ENCODE measurements around the gene ITFG1.
"Not testable (repeated sequence)": the region's sequence is repeated elsewhere in the genome, so short reads cannot be mapped to it uniquely, and the experiment has no call there.

ITFG1 gene

GRCh38 chr16:47371271-47372014 lies 89.4 kb downstream of the ITFG1 start:
- Mint-ChIP-seq H3K4me3 (no peak overlapping the region), H3K36me3 (peaks cover 32% of the 10 kb centered on the region), H3K27ac (no peak overlapping the region), H3K27me3 (no peaks in the 10 kb centered on the region), H3K4me1 (no peaks in the 10 kb centered on the region), H3K9me3 (peaks cover 10% of the 10 kb centered on the region)
- no peak for ATAC-seq (ENCODE audit: low read depth)
- no peak for DNase-seq (ENCODE audit: low spot score in 2 of 2)

DNA sequence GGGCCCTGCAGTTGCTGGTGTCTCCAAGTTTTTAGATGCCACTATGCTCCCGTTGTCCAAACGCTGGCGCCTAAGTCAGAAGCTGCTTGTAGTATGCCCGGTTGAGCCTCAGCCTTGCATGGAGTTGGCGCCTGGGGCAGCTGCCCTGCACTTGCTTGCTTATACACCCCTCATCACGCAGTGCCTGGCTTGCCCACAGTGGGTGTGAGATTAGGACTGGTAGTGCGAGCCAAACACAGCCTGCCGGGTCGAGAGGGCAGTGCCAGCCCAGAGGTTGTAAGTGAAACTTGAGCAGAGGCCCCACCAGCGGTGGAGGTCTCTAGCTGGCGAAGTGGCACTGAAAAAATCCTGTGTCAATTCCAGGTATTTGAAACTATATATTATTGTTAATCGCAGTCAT lies 90.3 kb downstream of the ITFG1 start:
- H3K4me3 Mint-ChIP-seq = no peak overlapping the region
- H3K4me1 Mint-ChIP-seq = no peaks in the 10 kb centered on the region
- ATAC-seq (ENCODE audit: low read depth) (no peak), DNase-seq (ENCODE audit: low spot score in 2 of 2) (no peak)
- H3K27me3 Mint-ChIP-seq = no peaks in the 10 kb centered on the region
- H3K27ac Mint-ChIP-seq = no peak overlapping the region
- H3K36me3 Mint-ChIP-seq = peaks cover 37% of the 10 kb centered on the region
- H3K9me3 Mint-ChIP-seq = peaks cover 10% of the 10 kb centered on the region

DNA sequence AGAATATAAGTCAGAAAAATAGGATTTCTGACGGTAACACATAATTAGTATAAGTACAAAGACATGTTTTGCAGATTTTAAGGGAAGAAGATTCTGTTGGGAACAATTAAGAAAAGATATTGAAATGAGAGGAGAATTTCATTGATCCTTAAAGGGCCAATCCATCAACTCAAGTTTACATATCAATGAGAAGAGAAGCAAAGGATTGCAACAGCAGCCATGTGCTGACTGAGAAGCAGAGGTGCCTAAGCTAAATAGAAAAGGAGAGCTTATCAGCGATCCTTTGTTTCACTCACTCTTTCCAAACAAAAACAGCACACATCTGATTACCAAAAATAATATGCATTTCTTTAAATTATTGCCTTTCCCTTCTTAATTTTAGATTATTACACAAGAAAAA lies 94.6 kb downstream of the ITFG1 start:
- ATAC-seq (ENCODE audit: low read depth) (no peak), DNase-seq (ENCODE audit: low spot score in 2 of 2) (no peak)
- Mint-ChIP-seq H3K4me3 (no peak overlapping the region), H3K36me3 (peaks cover 22% of the 10 kb centered on the region), H3K27ac (no peak overlapping the region), H3K27me3 (no peaks in the 10 kb centered on the region), H3K9me3 (peaks cover 6% of the 10 kb centered on the region), H3K4me1 (no peaks in the 10 kb centered on the region)

- no peaks in the 10 kb centered on the region for H3K27me3 Mint-ChIP-seq
- no peaks in the 10 kb centered on the region for H3K4me1 Mint-ChIP-seq
- no peak overlapping the region for H3K27ac Mint-ChIP-seq
- H3K9me3 Mint-ChIP-seq = no peaks in the 10 kb centered on the region
- H3K36me3 Mint-ChIP-seq = peaks cover 19% of the 10 kb centered on the region
- no peak for ATAC-seq (ENCODE audit: low read depth)
- DNase-seq (ENCODE audit: low spot score in 2 of 2) = no peak
- H3K4me3 Mint-ChIP-seq = no peak overlapping the region
Observed at GRCh38 chr16:47363761-47364160, 97.1 kb downstream of the ITFG1 start.

GRCh38 chr16:47359478-47359877 lies 101.4 kb downstream of the ITFG1 start:
- no peaks in the 10 kb centered on the region for H3K9me3 Mint-ChIP-seq

DNA sequence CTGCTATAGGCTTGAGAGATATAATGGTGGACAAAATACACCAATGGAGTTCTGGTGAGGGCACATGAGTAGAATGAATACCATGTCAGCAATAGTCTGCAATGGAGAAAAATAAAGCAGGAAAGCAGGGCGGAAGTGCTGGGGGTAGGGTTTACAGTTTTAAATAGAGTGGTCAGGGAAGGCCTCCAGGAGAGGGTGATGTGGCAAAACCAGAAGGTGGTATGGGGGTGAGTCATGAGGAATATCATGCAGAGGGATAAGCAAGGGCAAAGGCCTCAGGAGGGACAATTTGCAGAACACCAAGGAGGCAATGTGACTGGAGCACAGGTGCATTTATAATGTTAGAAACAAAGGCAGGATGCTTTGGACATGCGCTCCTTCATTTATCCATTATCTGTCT lies 102.0 kb downstream of the ITFG1 start:
- Mint-ChIP-seq H3K4me1 (no peaks in the 10 kb centered on the region), H3K27ac (no peak overlapping the region), H3K4me3 (no peak overlapping the region), H3K36me3 (peaks cover 31% of the 10 kb centered on the region), H3K9me3 (no peaks in the 10 kb centered on the region), H3K27me3 (no peaks in the 10 kb centered on the region)
- DNase-seq (ENCODE audit: low spot score in 2 of 2) = no peak
- no peak for ATAC-seq (ENCODE audit: low read depth)

More at GRCh38 chr16:47359478-47359877, 101.4 kb downstream of the ITFG1 start:
- Mint-ChIP-seq H3K36me3 (peaks cover 26% of the 10 kb centered on the region), H3K27ac (no peak overlapping the region), H3K27me3 (no peaks in the 10 kb centered on the region), H3K4me1 (no peaks in the 10 kb centered on the region), H3K4me3 (no peak overlapping the region)
- ATAC-seq (ENCODE audit: low read depth) (no peak), DNase-seq (ENCODE audit: low spot score in 2 of 2) (no peak)

- Mint-ChIP-seq H3K9me3 (peaks cover 15% of the 10 kb centered on the region), H3K36me3 (peaks cover 65% of the 10 kb centered on the region)
- not testable (repeated sequence) for H3K27ac Mint-ChIP-seq; H3K27me3 Mint-ChIP-seq; H3K4me3 Mint-ChIP-seq; DNase-seq (ENCODE audit: low spot score in 2 of 2); H3K4me1 Mint-ChIP-seq; ATAC-seq (ENCODE audit: low read depth)
Observed at GRCh38 chr16:47349029-47349428, 111.8 kb downstream of the ITFG1 start.

DNA sequence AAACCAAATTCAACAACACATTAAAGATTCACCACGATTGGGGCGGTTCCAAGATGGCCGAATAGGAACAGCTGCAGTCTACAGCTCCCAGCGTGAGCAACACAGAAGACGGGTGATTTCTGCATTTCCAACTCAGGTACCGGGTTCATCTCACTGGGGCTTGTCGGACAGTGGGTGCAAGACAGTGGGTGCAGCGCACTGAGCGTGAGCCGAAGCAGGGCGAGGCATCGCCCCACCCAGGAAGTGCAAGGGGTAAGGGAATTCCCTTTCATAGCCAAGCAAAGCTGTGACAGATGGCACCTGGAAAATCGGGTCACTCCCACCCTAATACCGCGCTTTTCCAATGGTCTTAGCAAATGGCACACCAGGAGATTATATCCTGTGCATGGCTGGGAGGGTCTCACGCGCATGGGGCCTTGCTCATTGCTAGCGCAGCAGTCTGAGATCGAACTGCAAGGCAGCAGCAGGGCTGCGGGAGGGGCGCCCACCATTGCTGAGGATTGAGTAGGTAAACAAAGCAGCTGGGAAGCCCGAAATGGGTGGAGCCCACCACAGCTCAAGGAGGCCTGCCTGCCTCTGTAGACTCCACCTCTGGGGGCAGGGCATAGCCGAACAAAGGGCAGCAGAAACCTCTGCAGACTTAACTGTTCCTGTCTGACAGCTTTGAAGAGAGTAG lies 113.7 kb downstream of the ITFG1 start:
- not testable (repeated sequence) for DNase-seq (ENCODE audit: low spot score in 2 of 2); H3K27ac Mint-ChIP-seq; H3K4me1 Mint-ChIP-seq; H3K4me3 Mint-ChIP-seq; H3K27me3 Mint-ChIP-seq; ATAC-seq (ENCODE audit: low read depth)
- Mint-ChIP-seq H3K9me3 (peaks cover 15% of the 10 kb centered on the region), H3K36me3 (peaks cover 61% of the 10 kb centered on the region)

GRCh38 chr16:47342055-47342454 lies 118.8 kb downstream of the ITFG1 start:
- H3K27me3 Mint-ChIP-seq = no peaks in the 10 kb centered on the region
- H3K4me3 Mint-ChIP-seq = no peak overlapping the region
- ATAC-seq (ENCODE audit: low read depth) = no peak
- peaks cover 50% of the 10 kb centered on the region for H3K36me3 Mint-ChIP-seq
- no peak overlapping the region for H3K27ac Mint-ChIP-seq
- H3K4me1 Mint-ChIP-seq = peaks cover 8% of the 10 kb centered on the region
- no peak for DNase-seq (ENCODE audit: low spot score in 2 of 2)
- H3K9me3 Mint-ChIP-seq = peaks cover 14% of the 10 kb centered on the region

GRCh38 chr16:47330562-47330961 lies 130.3 kb downstream of the ITFG1 start:
- peaks cover 11% of the 10 kb centered on the region for H3K4me1 Mint-ChIP-seq
- peaks cover 19% of the 10 kb centered on the region for H3K36me3 Mint-ChIP-seq
- not testable (repeated sequence) for ATAC-seq (ENCODE audit: low read depth); H3K27me3 Mint-ChIP-seq; H3K4me3 Mint-ChIP-seq; H3K9me3 Mint-ChIP-seq; DNase-seq (ENCODE audit: low spot score in 2 of 2)
- peak overlapping the region; percentile 10 for H3K27ac Mint-ChIP-seq

DNA sequence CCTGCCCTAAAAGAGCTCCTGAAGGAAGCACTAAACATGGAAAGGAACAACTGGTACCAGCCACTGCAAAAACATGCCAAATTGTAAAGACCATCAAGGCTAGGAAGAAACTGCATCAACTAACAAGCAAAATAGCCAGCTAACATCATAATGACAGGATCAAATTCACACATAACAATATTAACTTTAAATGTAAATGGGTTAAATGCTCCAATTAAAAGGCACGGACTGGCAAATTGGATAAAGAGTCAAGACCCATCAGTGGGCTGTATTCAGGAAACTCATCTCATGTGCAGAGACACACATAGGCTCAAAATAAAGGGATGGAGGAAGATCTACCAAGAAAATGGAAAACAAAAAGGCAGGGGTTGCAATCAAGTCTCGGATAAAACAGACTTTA lies 136.6 kb downstream of the ITFG1 start:
- not testable (repeated sequence) for H3K27me3 Mint-ChIP-seq; H3K4me3 Mint-ChIP-seq; H3K9me3 Mint-ChIP-seq; DNase-seq (ENCODE audit: low spot score in 2 of 2); ATAC-seq (ENCODE audit: low read depth); H3K4me1 Mint-ChIP-seq; H3K27ac Mint-ChIP-seq
- H3K36me3 Mint-ChIP-seq = peaks cover 19% of the 10 kb centered on the region

DNA sequence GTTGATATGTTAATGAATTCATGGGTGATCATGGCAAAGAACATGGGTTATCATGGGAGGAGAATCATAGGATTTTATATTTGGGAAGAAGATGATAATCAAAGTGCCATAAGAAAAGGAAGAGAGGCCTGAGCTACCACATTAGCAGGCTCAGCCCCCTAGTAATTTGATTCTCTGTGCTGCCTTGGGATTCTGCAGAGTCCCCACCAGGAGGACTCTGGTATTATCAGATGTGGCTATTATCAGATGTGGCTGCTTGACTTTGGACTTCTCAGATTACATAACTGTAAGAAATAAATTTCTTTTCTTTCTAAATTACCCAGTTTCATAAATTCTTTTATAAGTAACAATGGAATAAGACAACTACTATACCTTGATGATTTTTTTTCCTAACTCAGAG lies 137.6 kb downstream of the ITFG1 start:
- Mint-ChIP-seq H3K4me3 (no peak overlapping the region), H3K9me3 (peaks cover 5% of the 10 kb centered on the region), H3K4me1 (peaks cover 2% of the 10 kb centered on the region), H3K36me3 (peaks cover 19% of the 10 kb centered on the region), H3K27ac (no peak overlapping the region), H3K27me3 (no peaks in the 10 kb centered on the region)
- ATAC-seq (ENCODE audit: low read depth) (no peak), DNase-seq (ENCODE audit: low spot score in 2 of 2) (no peak)

DNA sequence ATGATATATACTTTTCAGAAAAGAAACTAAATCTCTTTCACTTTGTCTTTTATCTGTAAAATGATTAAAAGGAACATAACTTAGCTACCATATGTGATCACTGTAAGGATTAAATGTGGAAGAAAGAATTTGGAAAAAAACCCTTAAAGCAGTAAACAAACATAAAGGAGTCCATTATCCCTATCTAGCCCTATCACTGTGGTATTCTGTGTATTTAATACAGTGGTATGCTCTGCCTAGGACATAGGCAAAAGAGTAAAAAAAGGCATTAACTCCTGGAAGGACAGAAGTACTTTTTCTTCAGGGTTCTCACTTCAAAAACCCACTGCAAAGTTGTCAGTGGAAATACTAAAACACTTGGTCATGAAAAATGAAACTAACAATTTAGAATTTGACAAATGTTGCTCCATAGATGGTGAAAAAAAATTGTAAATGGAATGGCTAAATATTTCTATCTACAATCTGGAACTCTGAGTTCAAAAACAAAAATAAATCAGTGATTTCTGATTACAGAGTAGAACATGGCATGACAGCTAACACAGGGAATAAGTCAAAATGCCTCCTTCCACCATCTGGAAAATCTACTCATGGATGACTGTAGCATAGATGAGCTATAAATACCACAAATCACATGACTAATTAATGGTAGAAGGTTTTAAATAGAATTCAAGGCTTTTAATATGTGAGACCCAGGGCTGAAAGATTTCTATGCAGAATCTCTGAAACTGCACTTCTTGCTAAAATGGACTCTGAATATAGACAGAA lies 140.1 kb downstream of the ITFG1 start:
- H3K36me3 Mint-ChIP-seq = peaks cover 14% of the 10 kb centered on the region
- no peak overlapping the region for H3K27ac Mint-ChIP-seq
- DNase-seq (ENCODE audit: low spot score in 2 of 2) (no peak), ATAC-seq (ENCODE audit: low read depth) (no peak)
- H3K4me3 Mint-ChIP-seq = no peak overlapping the region
- peaks cover 5% of the 10 kb centered on the region for H3K4me1 Mint-ChIP-seq
- no peaks in the 10 kb centered on the region for H3K27me3 Mint-ChIP-seq
- H3K9me3 Mint-ChIP-seq = peaks cover 5% of the 10 kb centered on the region

Measured in memory B cell (primary cell).